Articular chondrocyte of knee joint (primary cell): ENCODE data around the gene EXOC6B. TPM values are rescaled to one million over a fixed set of nuclear protein-coding genes. Genes with fewer than 3 reads are reported as not detected.

Source experiments
- small RNA-seq: library from RNA; depleted of rRNA; stranded (forward); fragments of <200 nt; gene quantifications from one replicate; pipeline ENCODE3, GENCODE V24; 2012
- total RNA-seq: library from RNA; depleted of rRNA; stranded (reverse); fragments of >200 nt; gene quantifications from 2 replicates; pipeline ENCODE4 v1.2.3, GENCODE V29; 2012

EXOC6B gene
- total RNA-seq = 31.8 and 37.6 TPM in 2 replicates

GRCh38 chr2:72825257-72826155 lies at the start of gene EXOC6B:
TSS of gene EXOC6B (minus strand) at chr2:72826033.

DNA sequence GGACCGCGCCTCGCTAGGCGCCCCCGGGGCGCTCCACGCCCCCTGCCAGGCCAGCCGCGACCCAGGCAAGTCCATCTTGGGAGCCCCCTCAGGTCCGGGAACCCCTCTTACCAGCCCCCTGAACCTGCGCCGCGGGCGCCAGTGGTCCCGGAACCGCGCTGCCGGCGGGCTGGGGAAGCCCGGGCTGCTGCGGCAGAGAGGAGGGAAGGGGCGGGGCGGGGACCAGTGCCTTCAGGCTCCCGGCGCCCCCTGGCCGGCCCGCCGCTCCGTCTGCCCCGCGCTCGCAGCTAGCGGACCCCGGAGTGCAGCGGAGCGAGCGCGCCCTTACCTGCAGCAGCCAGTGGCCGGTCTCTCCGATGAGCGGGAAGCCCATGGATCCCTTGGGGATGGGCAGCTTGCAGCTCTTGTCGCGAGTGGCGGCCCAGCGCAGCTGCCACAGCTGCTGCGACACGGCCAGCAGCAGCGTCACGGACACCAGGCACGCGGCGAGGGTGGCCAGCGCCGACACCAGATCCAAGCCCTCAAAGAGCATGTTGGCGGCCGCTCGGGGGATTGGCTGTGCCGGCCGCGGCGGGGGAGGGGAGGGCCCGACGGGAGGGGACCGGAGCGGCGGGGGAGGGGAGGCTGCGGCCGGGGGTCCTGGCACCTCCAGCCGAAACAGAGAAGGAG lies 678.4 kb downstream of the EXOC6B start, which contains the start of gene CYP26B1:
CYP26B1 (minus strand) TSS at position 560 of the 669 bp plus-strand sequence; CDS start at position 532, 28 bp downstream.

Small RNA genes within 50 kb of the gene (small RNA-seq; reads per million reads assigned to genes)
- 0.11 reads per million for gene RF00592
- not detected for gene RNU2-39P

Other genes starting within 250 kb of the EXOC6B start
- 22.7 and 23.0 TPM in 2 replicates for gene SPR, start 61.4 kb upstream of the EXOC6B start, total RNA-seq
- not detected in 2 replicates for gene EMX1, start 91.5 kb upstream of the EXOC6B start, total RNA-seq
- 16.6 and 17.8 TPM in 2 replicates for gene SFXN5, start 245.7 kb upstream of the EXOC6B start, total RNA-seq